ENCODE results near the gene TNNC2. TPM values are rescaled to one million over a fixed set of nuclear protein-coding genes. Genes with fewer than 3 reads are reported as not detected.

Gene TNNC2
- total RNA-seq, 1 experiment from 2014 or later = not detected

GRCh38 chr20:45851501-45851900 lies 24.4 kb upstream of the TNNC2 start:
- TF ChIP-seq, protein P1, sequence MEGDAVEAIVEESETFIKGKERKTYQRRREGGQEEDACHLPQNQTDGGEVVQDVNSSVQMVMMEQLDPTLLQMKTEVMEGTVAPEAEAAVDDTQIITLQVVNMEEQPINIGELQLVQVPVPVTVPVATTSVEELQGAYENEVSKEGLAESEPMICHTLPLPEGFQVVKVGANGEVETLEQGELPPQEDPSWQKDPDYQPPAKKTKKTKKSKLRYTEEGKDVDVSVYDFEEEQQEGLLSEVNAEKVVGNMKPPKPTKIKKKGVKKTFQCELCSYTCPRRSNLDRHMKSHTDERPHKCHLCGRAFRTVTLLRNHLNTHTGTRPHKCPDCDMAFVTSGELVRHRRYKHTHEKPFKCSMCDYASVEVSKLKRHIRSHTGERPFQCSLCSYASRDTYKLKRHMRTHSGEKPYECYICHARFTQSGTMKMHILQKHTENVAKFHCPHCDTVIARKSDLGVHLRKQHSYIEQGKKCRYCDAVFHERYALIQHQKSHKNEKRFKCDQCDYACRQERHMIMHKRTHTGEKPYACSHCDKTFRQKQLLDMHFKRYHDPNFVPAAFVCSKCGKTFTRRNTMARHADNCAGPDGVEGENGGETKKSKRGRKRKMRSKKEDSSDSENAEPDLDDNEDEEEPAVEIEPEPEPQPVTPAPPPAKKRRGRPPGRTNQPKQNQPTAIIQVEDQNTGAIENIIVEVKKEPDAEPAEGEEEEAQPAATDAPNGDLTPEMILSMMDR (IDR thresholded peaks at IDR 0.05; ENCODE audit: unreplicated experiment) = no peak
- peaks cover 8% of the 10 kb centered on the region for H3K36me3 Mint-ChIP-seq (ENCODE audit: insufficient read depth, unreplicated experiment)
- BruUV-seq (replicated peaks) = no TSS peak

DNA sequence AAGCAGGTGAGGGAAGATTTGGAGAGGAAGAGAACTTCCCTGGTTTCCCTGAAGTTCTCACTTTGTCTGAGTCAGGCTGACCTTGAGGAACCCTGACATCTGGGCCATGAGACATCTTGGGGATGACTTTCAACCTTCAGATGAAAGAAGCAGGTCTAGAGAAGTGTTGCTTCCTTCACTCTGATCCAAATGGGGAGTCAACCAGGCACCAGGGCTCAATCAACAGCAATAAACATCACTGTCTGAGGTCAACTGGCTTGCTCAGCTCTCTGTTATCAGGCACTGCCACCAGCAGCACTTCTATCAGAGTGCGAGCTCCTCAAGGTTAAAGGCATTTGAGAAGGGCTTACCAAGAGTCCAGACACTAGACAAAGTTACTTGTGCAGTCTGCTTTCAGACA lies 23.8 kb upstream of the TNNC2 start:
- H3K36me3 Mint-ChIP-seq (ENCODE audit: insufficient read depth, unreplicated experiment) = peaks cover 8% of the 10 kb centered on the region
- H3K27ac Mint-ChIP-seq (ENCODE audit: unreplicated experiment) = no peak overlapping the region
- H3K4me1 Mint-ChIP-seq (ENCODE audit: low read depth, unreplicated experiment) = no peaks in the 10 kb centered on the region
- H3K9me3 Mint-ChIP-seq (ENCODE audit: low read depth, unreplicated experiment) = no peaks in the 10 kb centered on the region
- no peak for DNase-seq
- TF ChIP-seq, protein P1 (IDR thresholded peaks at IDR 0.05; ENCODE audit: unreplicated experiment) = no peak
- CTCF ChIA-PET = no interaction called here
- no TSS peak for BruUV-seq (replicated peaks)
- no peak overlapping the region for H3K4me3 Mint-ChIP-seq (ENCODE audit: low read depth, unreplicated experiment)
- intact Hi-C loops (cut with micrococcal nuclease; ENCODE audit: unreplicated experiment) = no loop called here
- no peaks in the 10 kb centered on the region for H3K27me3 Mint-ChIP-seq (ENCODE audit: unreplicated experiment)

More at GRCh38 chr20:45851501-45851900, 24.4 kb upstream of the TNNC2 start:
- H3K4me3 Mint-ChIP-seq (ENCODE audit: low read depth, unreplicated experiment) = no peak overlapping the region
- DNase-seq = no peak
- H3K27me3 Mint-ChIP-seq (ENCODE audit: unreplicated experiment) = no peaks in the 10 kb centered on the region
- H3K9me3 Mint-ChIP-seq (ENCODE audit: low read depth, unreplicated experiment) = no peaks in the 10 kb centered on the region
- no peak overlapping the region for H3K27ac Mint-ChIP-seq (ENCODE audit: unreplicated experiment)
- intact Hi-C loops (cut with micrococcal nuclease; ENCODE audit: unreplicated experiment) = no loop called here
- CTCF ChIA-PET = interaction anchor here (0.7 kb wide), 1 partner anchor 567 kb away, joined by 3 read pairs; no protein-coding TSS in a partner anchor
- H3K4me1 Mint-ChIP-seq (ENCODE audit: low read depth, unreplicated experiment) = no peaks in the 10 kb centered on the region

DNA sequence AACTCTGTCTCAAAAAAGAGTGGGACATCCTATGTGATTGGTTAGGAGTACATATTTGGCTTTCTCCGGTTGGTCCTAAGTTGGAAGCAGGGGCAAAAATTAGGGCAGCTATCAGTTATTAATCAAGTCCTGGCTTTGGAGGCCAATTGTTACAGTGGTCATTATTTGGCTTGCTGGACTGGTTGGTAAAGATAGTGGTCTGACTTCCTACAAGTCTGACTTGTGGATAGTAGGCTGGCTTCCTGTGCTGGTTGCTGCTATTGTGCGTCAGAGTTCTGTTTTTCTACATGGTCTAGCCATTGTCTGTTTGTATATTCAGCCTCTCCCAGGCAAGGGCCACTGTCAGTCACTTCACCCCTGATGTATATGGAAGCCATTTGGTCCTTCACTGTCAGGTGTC lies 23.1 kb upstream of the TNNC2 start:
- intact Hi-C loops (cut with micrococcal nuclease; ENCODE audit: unreplicated experiment) = no loop called here
- DNase-seq = no peak
- Mint-ChIP-seq H3K4me1 (ENCODE audit: low read depth, unreplicated experiment) (no peaks in the 10 kb centered on the region), H3K27me3 (ENCODE audit: unreplicated experiment) (no peaks in the 10 kb centered on the region), H3K36me3 (ENCODE audit: insufficient read depth, unreplicated experiment) (peaks cover 14% of the 10 kb centered on the region), H3K4me3 (ENCODE audit: low read depth, unreplicated experiment) (no peak overlapping the region), H3K27ac (ENCODE audit: unreplicated experiment) (no peak overlapping the region), H3K9me3 (ENCODE audit: low read depth, unreplicated experiment) (no peaks in the 10 kb centered on the region)
- no TSS peak for BruUV-seq (replicated peaks)
- CTCF ChIA-PET = no interaction called here
- TF ChIP-seq, protein P1 (IDR thresholded peaks at IDR 0.05; ENCODE audit: unreplicated experiment) = no peak

DNA sequence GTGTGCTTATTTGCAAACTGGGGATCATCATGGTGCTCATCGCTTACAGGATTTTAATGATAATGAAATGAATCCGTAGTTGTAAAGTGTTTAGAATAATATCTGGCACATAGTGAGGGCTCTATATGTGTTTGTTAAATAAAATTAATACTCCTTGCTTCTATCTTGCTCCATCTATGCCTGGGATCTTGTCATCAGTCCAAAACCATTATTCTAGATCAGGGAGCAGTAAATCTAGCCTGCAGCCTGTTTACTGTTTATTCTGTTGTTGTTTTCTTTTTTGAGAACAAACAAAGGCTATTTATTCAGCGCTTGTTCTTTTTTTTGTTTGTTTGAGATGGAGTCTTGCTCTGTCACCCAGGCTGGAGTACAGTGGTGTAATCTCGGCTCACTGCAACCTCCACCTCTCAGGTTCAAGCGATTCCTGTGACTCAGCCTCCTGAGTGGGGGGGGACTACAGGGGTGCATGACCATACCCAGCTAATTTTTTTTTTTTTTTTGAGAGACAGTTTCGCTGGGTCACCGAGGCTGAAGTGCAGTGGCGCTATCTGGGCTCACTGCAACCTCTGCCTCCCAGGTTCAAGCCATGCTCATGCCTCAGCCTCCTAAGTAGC lies 22.0 kb upstream of the TNNC2 start:
- intact Hi-C loops (cut with micrococcal nuclease; ENCODE audit: unreplicated experiment) = no loop called here
- no peaks in the 10 kb centered on the region for H3K9me3 Mint-ChIP-seq (ENCODE audit: low read depth, unreplicated experiment)
- no peaks in the 10 kb centered on the region for H3K4me1 Mint-ChIP-seq (ENCODE audit: low read depth, unreplicated experiment)
- no peak for DNase-seq
- TF ChIP-seq, protein P1 (IDR thresholded peaks at IDR 0.05; ENCODE audit: unreplicated experiment) = no peak
- H3K27me3 Mint-ChIP-seq (ENCODE audit: unreplicated experiment) = no peaks in the 10 kb centered on the region
- BruUV-seq (replicated peaks) = no TSS peak
- no peak overlapping the region for H3K27ac Mint-ChIP-seq (ENCODE audit: unreplicated experiment)
- CTCF ChIA-PET = no interaction called here
- H3K4me3 Mint-ChIP-seq (ENCODE audit: low read depth, unreplicated experiment) = no peak overlapping the region
- H3K36me3 Mint-ChIP-seq (ENCODE audit: insufficient read depth, unreplicated experiment) = peaks cover 22% of the 10 kb centered on the region

Data from Calu3 (cell line).